Prostate gland (tissue), 2 donors: ENCODE data around the gene ITGBL1.

Source experiments
- POLR2A ChIP-seq: fragments of 450-650 bp; IDR thresholded peaks from one replicate; pipeline ENCODE4 v1.6.1; 2016; ENCODE audit warnings: antibody characterized with exemption, mild to moderate bottlenecking
- POLR2AphosphoS5 ChIP-seq: sonication (generic); formaldehyde crosslinking; IDR thresholded peaks from one replicate; pipeline ENCODE4 v1.6.1; 2017; ENCODE audit warnings: antibody characterized with exemption
- TF ChIP-seq, protein P1 (sequence below), 4 experiments: fragments of 200-600 bp in 2 of 4; fragments of 450-650 bp in 2 of 4; sonication (generic) in 2 of 4; IDR thresholded peaks; 1 replicate in 3 of 4; 2 replicates in 1 of 4; pipeline ENCODE4 v1.5.1; 2016 to 2019; ENCODE audit warnings: antibody characterized with exemption in 4 of 4, mild to moderate bottlenecking in 2 of 4, moderate library complexity in 2 of 4

DNA sequence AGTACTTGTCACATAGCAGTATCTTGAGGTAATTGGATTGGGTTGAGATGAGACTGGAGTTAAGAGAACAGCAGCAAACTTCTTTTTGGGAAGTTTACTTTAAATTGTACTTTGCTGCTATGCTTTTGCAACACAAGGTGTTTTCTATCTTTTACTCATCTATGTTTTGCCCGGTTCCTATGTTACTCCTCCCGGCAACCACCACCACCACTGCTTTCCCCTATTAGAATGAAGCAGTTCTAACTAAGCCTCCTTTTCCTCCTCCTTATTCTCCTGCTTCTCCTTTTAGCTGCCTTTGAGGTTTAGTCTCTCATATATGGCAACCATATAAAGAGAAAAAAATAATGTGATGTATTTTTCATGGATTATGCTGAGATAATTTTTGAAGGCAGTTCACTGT, 233.5 kb downstream of the ITGBL1 start:
- TF ChIP-seq, protein P1, sequence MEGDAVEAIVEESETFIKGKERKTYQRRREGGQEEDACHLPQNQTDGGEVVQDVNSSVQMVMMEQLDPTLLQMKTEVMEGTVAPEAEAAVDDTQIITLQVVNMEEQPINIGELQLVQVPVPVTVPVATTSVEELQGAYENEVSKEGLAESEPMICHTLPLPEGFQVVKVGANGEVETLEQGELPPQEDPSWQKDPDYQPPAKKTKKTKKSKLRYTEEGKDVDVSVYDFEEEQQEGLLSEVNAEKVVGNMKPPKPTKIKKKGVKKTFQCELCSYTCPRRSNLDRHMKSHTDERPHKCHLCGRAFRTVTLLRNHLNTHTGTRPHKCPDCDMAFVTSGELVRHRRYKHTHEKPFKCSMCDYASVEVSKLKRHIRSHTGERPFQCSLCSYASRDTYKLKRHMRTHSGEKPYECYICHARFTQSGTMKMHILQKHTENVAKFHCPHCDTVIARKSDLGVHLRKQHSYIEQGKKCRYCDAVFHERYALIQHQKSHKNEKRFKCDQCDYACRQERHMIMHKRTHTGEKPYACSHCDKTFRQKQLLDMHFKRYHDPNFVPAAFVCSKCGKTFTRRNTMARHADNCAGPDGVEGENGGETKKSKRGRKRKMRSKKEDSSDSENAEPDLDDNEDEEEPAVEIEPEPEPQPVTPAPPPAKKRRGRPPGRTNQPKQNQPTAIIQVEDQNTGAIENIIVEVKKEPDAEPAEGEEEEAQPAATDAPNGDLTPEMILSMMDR (IDR thresholded peaks at IDR 0.05) = no peak
- TF ChIP-seq POLR2A = no peak
- TF ChIP-seq POLR2AphosphoS5 = no peak
